Tibial artery (tissue), 4 donors: ENCODE measurements around the gene KRTAP3-2.

Experiments used
- DNase-seq, 2 donors: peaks; one replicate each; pipeline ENCODE4 v3.0.0-alpha.2; 2019
- H3K27ac ChIP-seq, 2 donors: fragments of 200-600 bp; sonication (generic) in 1 of 2; 1 replicate in 1 of 2; 2 replicates in 1 of 2; pipeline ENCODE4 v1.5.1; 2018 to 2019; ENCODE audit warnings: mild to moderate bottlenecking in 1 of 2
- H3K27me3 ChIP-seq, 2 donors: fragments of 200-600 bp; sonication (generic) in 1 of 2; one replicate each; pipeline versions ENCODE4 v1.5.1 to v1.6.0; 2016 to 2019
- H3K36me3 ChIP-seq, 3 donors: fragments of 200-600 bp; sonication (generic) in 2 of 3; one replicate each; pipeline ENCODE4 v1.5.1; 2016 to 2019; ENCODE audit warnings: mild to moderate bottlenecking in 2 of 3
- H3K4me1 ChIP-seq, 4 donors: fragments of 200-600 bp; sonication (generic) in 2 of 4; 1 replicate in 3 of 4; 2 replicates in 1 of 4; pipeline ENCODE4 v1.5.1; 2016 to 2019
- H3K4me3 ChIP-seq, 2 donors: fragments of 200-600 bp; sonication (generic) in 1 of 2; 1 replicate in 1 of 2; 2 replicates in 1 of 2; pipeline ENCODE4 v1.5.1; 2018 to 2019; ENCODE audit warnings: mild to moderate bottlenecking in 2 of 2
- H3K9me3 ChIP-seq, 3 donors: fragments of 200-600 bp; sonication (generic) in 1 of 3; one replicate each; pipeline ENCODE4 v1.5.1; 2016 to 2019
- intact Hi-C: fragments of 100-400 bp; cut with DNase I; formaldehyde crosslinking; loops from one replicate; pipeline ENCODE4 v1.15.0; 2023; ENCODE audit warnings: low total_unique reads
- TF ChIP-seq, protein P1 (sequence below), 2 experiments: fragments of 200-600 bp in 1 of 2; fragments of 450-650 bp in 1 of 2; IDR thresholded peaks; one replicate each; pipeline ENCODE4 v1.5.1; 2017 to 2019; ENCODE audit warnings: antibody characterized with exemption in 2 of 2, mild to moderate bottlenecking in 1 of 2, moderate library complexity in 1 of 2

Gene KRTAP3-2

DNA sequence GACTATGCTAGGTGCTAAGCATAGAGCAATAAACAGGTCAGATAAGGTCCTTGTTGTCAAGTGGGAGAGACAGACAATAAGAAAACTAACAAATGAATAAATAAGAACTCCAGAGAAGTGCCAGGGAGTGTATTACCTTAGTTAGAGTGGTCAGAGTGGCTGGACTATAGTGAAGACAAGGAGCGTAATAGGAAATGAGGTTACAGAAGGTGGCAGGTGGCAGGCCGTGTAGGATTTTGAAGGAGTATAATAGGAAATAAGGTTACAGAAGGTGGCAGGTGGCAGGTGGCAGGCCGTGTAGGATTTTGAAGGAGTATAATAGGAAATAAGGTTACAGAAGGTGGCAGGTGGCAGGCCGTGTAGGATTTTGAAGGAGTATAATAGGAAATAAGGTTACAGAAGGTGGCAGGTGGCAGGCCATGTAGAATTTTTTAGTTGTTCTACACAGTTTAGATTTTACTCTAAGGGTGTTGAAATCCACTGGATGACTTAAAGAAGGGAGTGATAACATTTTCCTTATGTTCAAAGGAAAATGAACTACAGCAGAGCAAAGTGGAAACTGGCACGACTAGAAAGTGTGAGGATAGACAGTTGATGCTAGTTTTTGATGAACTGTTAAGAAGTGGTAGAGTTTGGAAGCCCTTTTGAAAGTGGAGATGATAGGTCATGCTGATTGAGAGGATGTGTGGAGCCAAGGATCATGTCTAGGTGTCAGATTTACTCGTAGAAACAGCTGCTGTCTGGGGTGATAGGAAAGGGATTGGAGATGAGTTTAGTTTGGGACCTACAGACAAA, 12.8 kb upstream of the KRTAP3-2 start:
- Histone ChIP-seq H3K9me3 (no peaks in the 10 kb centered on the region), H3K4me3 (no peak overlapping the region), H3K27me3 (no peaks in the 10 kb centered on the region), H3K27ac (no peak overlapping the region), H3K36me3 (no peaks in the 10 kb centered on the region), H3K4me1 (no peaks in the 10 kb centered on the region)
- no peak for DNase-seq
- TF ChIP-seq, protein P1, sequence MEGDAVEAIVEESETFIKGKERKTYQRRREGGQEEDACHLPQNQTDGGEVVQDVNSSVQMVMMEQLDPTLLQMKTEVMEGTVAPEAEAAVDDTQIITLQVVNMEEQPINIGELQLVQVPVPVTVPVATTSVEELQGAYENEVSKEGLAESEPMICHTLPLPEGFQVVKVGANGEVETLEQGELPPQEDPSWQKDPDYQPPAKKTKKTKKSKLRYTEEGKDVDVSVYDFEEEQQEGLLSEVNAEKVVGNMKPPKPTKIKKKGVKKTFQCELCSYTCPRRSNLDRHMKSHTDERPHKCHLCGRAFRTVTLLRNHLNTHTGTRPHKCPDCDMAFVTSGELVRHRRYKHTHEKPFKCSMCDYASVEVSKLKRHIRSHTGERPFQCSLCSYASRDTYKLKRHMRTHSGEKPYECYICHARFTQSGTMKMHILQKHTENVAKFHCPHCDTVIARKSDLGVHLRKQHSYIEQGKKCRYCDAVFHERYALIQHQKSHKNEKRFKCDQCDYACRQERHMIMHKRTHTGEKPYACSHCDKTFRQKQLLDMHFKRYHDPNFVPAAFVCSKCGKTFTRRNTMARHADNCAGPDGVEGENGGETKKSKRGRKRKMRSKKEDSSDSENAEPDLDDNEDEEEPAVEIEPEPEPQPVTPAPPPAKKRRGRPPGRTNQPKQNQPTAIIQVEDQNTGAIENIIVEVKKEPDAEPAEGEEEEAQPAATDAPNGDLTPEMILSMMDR (IDR thresholded peaks at IDR 0.05), result no peak
- intact Hi-C loops, result no loop called here

- H3K27me3 ChIP-seq, result no peaks in the 10 kb centered on the region
- H3K4me3 ChIP-seq, result no peak overlapping the region
- H3K27ac ChIP-seq, result no peak overlapping the region
- intact Hi-C loops, result no loop called here
- no peaks in the 10 kb centered on the region for H3K9me3 ChIP-seq
- no peaks in the 10 kb centered on the region for H3K36me3 ChIP-seq
- TF ChIP-seq, protein P1 (IDR thresholded peaks at IDR 0.05), result no peak
- no peaks in the 10 kb centered on the region for H3K4me1 ChIP-seq
- DNase-seq, result no peak
Measured at GRCh38 chr17:41010441-41010840, 10.7 kb upstream of the KRTAP3-2 start.

- H3K27ac ChIP-seq, result no peak overlapping the region
- TF ChIP-seq, protein P1 (IDR thresholded peaks at IDR 0.05), result no peak
- DNase-seq, result no peak
Measured at GRCh38 chr17:41009936-41010335, 10.2 kb upstream of the KRTAP3-2 start.

DNA sequence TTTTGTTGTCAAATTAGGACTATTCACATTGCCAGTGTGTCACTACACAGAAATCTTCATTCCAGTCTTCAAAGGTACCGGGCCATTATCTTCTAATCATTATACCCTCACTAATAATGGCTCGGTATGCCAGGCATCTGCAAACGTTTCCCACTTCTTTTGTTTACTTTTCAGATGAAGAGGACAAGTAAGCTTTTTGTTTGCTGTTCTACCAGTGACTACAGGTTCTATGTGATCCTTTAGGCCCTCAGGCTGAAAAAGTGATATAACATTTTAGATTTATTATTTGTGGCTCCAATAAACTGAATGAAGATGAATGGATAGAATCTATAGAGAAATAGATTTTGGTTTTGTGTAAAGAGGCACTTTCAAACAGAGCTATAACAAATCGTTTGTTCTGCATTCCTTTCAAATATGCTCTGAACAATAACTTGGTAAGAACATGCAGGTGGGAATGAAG, 9.6 kb upstream of the KRTAP3-2 start:
- H3K27ac ChIP-seq, result no peak overlapping the region
- H3K27me3 ChIP-seq, result no peaks in the 10 kb centered on the region
- intact Hi-C loops, result no loop called here

More at GRCh38 chr17:41009936-41010335, 10.2 kb upstream of the KRTAP3-2 start:
- no peaks in the 10 kb centered on the region for H3K36me3 ChIP-seq
- H3K27me3 ChIP-seq, result no peaks in the 10 kb centered on the region
- H3K4me1 ChIP-seq, result no peaks in the 10 kb centered on the region
- intact Hi-C loops, result no loop called here
- no peak overlapping the region for H3K4me3 ChIP-seq
- H3K9me3 ChIP-seq, result no peaks in the 10 kb centered on the region

DNA sequence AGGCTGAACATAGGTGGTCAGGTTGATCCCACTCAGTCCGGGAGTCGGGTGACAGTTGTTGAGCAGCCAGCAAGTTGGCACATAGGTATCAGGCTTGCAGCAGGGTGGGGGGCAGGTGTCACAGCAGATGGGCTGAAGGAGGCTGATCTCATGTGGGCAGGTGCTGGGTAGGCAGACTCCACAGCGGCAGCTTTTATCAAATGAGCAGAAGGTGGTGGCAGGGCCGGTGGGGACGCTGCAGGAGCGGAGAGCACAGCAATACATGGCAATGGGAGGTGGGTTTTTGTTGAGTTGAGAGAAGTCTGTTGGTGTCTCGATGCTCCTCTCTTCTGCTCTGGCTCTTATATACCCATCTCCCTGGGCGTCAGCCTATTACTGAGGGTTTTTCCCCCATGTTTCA, 9.1 kb upstream of the KRTAP3-2 start, which contains the start of gene KRTAP3-1:
KRTAP3-1 (minus strand) TSS at position 318 of the 400 bp plus-strand sequence; CDS start at position 264, 54 bp downstream.
- DNase-seq, result no peak
- Histone ChIP-seq H3K27ac (no peak within 1 kb of the TSS), H3K4me3 (no peak within 1 kb of the TSS), H3K36me3 (no peaks in the 10 kb centered on the region), H3K4me1 (no peaks in the 10 kb centered on the region), H3K9me3 (no peaks in the 10 kb centered on the region), H3K27me3 (no peaks in the 10 kb centered on the region)
- intact Hi-C loops, result no loop called here
- TF ChIP-seq, protein P1 (IDR thresholded peaks at IDR 0.05), result no peak

More for the DNA sequence above, 9.6 kb upstream of the KRTAP3-2 start:
- TF ChIP-seq, protein P1 (IDR thresholded peaks at IDR 0.05), result no peak
- DNase-seq, result no peak
- no peak overlapping the region for H3K4me3 ChIP-seq
- no peaks in the 10 kb centered on the region for H3K4me1 ChIP-seq
- no peaks in the 10 kb centered on the region for H3K36me3 ChIP-seq
- H3K9me3 ChIP-seq, result no peaks in the 10 kb centered on the region
